Fibroblast of the aortic adventitia (primary cell): ENCODE measurements around the gene SYNJ2. TPM values are rescaled to one million over a fixed set of nuclear protein-coding genes. Genes with fewer than 3 reads are reported as not detected.

ENCODE experiments used
- DNase-seq: peaks from one replicate; pipeline ENCODE4 v3.0.0-alpha.2; 2010; ENCODE audit warnings: low read depth
- H3K4me3 ChIP-seq: 2 replicates; pipeline ENCODE4 v1.5.1; 2011; ENCODE audit warnings: low read depth, mild to moderate bottlenecking, control low read depth, low read length, moderate library complexity
- CTCF ChIP-seq: IDR thresholded peaks from 2 replicates; pipeline ENCODE4 v1.5.1; 2011; ENCODE audit warnings: mild to moderate bottlenecking, low read length, control low read depth, inconsistent platforms; ENCODE audit not compliant: insufficient read depth
- total RNA-seq: library from RNA; depleted of rRNA; stranded (reverse); fragments of >200 nt; gene quantifications from 2 replicates; pipeline ENCODE4 v1.2.3, GENCODE V29; 2012; ENCODE audit warnings: low replicate concordance

Gene SYNJ2
- total RNA-seq, 1 donor, result 73.6 TPM

GRCh38 chr6:158056355-158056754 lies 74.7 kb downstream of the SYNJ2 start:
- no peak for DNase-seq
- TF ChIP-seq CTCF, result no peak
- no peak overlapping the region for H3K4me3 ChIP-seq

- no peak for DNase-seq
- TF ChIP-seq CTCF, result no peak
- no peak overlapping the region for H3K4me3 ChIP-seq
Measured at GRCh38 chr6:158056804-158057203, 75.1 kb downstream of the SYNJ2 start.

GRCh38 chr6:158057213-158057987 lies 75.7 kb downstream of the SYNJ2 start:
- H3K4me3 ChIP-seq, result no peak overlapping the region
- TF ChIP-seq CTCF, result no peak
- peak; percentile 95 for DNase-seq

GRCh38 chr6:158058171-158058651 lies 76.5 kb downstream of the SYNJ2 start:
- TF ChIP-seq CTCF, result no peak
- peak; percentile 62 for DNase-seq
- H3K4me3 ChIP-seq, result no peak overlapping the region

- no peak for TF ChIP-seq CTCF
- H3K4me3 ChIP-seq, result no peak overlapping the region
- no peak for DNase-seq
Measured at GRCh38 chr6:158059108-158059507, 77.4 kb downstream of the SYNJ2 start.

- no peak overlapping the region for H3K4me3 ChIP-seq
- DNase-seq, result peak; percentile 97
- TF ChIP-seq CTCF, result no peak
Measured at GRCh38 chr6:158060455-158061360, 79.0 kb downstream of the SYNJ2 start.
